RWPE2 (cell line): Measurements from ENCODE around the gene PCBP3.

Experiments
- ATAC-seq: fragments of 200-7000 bp; cut with Tn5 transposase; 3 replicates; pipeline ENCODE4 v1.9.1; 2021; ENCODE audit warnings: low read depth
- DNase-seq: peaks from one replicate; pipeline ENCODE4 v3.0.0-alpha.2; 2020; ENCODE audit warnings: low spot score
- H3K27ac ChIP-seq: fragments of 450-650 bp; 2 replicates; pipeline ENCODE4 v1.5.1; 2017; ENCODE audit warnings: mild to moderate bottlenecking; ENCODE audit not compliant: poor library complexity, severe bottlenecking
- H3K27me3 ChIP-seq: fragments of 250-450 bp; sonication (Bioruptor Pico); 2 replicates; pipeline ENCODE4 v1.5.1; 2021; ENCODE audit warnings: mild to moderate bottlenecking, moderate library complexity; ENCODE audit not compliant: insufficient read depth, poor library complexity, severe bottlenecking
- H3K36me3 ChIP-seq: fragments of 250-450 bp; sonication (Bioruptor Pico); 2 replicates; pipeline ENCODE4 v1.5.1; 2020; ENCODE audit warnings: low read depth, mild to moderate bottlenecking, moderate library complexity
- H3K4me1 ChIP-seq: fragments of 250-450 bp; sonication (Bioruptor Pico); 2 replicates; pipeline ENCODE4 v1.5.1; 2021; ENCODE audit warnings: mild to moderate bottlenecking, moderate library complexity; ENCODE audit not compliant: insufficient read depth, poor library complexity, severe bottlenecking
- H3K4me3 ChIP-seq: fragments of 250-450 bp; sonication (Bioruptor Pico); 2 replicates; pipeline ENCODE4 v1.5.1; 2021; ENCODE audit warnings: mild to moderate bottlenecking, moderate library complexity; ENCODE audit not compliant: severe bottlenecking
- H3K9me3 ChIP-seq: fragments of 250-450 bp; sonication (Bioruptor Pico); 2 replicates; pipeline ENCODE4 v1.5.1; 2021; ENCODE audit warnings: mild to moderate bottlenecking, moderate library complexity; ENCODE audit not compliant: severe bottlenecking
- TF ChIP-seq, protein P1 (sequence below): fragments of 450-650 bp; IDR thresholded peaks from one replicate; pipeline ENCODE4 v1.5.1; 2017; ENCODE audit warnings: mild to moderate bottlenecking, moderate library complexity; ENCODE audit not compliant: poor library complexity, severe bottlenecking

Gene PCBP3

GRCh38 chr21:45898028-45898350, 254.5 kb downstream of the PCBP3 start:
- ATAC-seq = no peak; the same call in 2 of the 3 replicates
- H3K4me3 ChIP-seq = no peak overlapping the region
- no peak overlapping the region for H3K27ac ChIP-seq
- no peaks in the 10 kb centered on the region for H3K36me3 ChIP-seq
- no peak for DNase-seq
- H3K27me3 ChIP-seq = no peaks in the 10 kb centered on the region
- H3K9me3 ChIP-seq = no peaks in the 10 kb centered on the region
- TF ChIP-seq, protein P1, sequence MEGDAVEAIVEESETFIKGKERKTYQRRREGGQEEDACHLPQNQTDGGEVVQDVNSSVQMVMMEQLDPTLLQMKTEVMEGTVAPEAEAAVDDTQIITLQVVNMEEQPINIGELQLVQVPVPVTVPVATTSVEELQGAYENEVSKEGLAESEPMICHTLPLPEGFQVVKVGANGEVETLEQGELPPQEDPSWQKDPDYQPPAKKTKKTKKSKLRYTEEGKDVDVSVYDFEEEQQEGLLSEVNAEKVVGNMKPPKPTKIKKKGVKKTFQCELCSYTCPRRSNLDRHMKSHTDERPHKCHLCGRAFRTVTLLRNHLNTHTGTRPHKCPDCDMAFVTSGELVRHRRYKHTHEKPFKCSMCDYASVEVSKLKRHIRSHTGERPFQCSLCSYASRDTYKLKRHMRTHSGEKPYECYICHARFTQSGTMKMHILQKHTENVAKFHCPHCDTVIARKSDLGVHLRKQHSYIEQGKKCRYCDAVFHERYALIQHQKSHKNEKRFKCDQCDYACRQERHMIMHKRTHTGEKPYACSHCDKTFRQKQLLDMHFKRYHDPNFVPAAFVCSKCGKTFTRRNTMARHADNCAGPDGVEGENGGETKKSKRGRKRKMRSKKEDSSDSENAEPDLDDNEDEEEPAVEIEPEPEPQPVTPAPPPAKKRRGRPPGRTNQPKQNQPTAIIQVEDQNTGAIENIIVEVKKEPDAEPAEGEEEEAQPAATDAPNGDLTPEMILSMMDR = no peak
- H3K4me1 ChIP-seq = no peaks in the 10 kb centered on the region

- H3K4me1 ChIP-seq = no peaks in the 10 kb centered on the region
- no peaks in the 10 kb centered on the region for H3K27me3 ChIP-seq
- ATAC-seq (no peak), DNase-seq (peak; percentile 51)
- H3K9me3 ChIP-seq = no peaks in the 10 kb centered on the region
- TF ChIP-seq, protein P1 = no peak
- no peaks in the 10 kb centered on the region for H3K36me3 ChIP-seq
- no peak overlapping the region for H3K27ac ChIP-seq
- H3K4me3 ChIP-seq = no peak overlapping the region
These were observed 255.3 kb downstream of the PCBP3 start for GRCh38 chr21:45898781-45899180.

DNA sequence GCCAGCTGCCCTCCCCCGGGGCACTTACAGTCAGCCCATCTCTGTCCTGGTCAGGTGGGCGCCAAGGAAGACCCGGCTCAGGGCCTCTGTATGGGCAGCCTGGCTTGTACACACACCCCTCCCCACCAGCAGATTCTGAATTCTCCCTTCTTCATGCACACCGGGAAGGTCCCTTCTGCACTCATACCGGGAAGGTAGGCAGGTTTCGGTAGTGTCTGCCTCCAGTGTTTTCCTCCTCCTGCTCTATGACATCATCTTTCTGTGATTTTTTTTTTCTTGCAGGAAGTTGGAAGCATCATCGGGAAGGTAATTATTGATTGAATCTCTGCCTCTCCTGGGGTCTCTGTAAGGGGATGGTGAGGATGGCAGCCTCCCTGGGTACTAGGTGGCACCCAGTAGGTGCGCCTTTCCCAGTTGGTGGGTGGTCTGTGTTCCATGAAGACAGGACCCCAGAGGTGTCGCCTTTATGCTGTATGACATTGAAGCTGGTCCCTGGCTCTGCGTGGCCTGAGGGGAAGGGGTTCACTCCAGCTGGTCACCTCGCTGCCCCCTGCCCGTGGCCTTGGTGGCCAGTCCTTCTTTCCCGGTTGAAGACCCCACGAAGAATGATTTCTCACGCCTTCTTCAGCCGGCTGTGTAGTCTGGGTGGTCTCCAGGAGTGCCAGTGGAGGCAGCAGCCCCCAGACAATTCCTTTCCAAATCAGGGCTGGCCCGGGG, 255.9 kb downstream of the PCBP3 start:
- no peak for ATAC-seq
- Histone ChIP-seq H3K36me3 (no peaks in the 10 kb centered on the region), H3K4me3 (no peak overlapping the region), H3K9me3 (no peaks in the 10 kb centered on the region), H3K4me1 (no peaks in the 10 kb centered on the region), H3K27ac (no peak overlapping the region), H3K27me3 (no peaks in the 10 kb centered on the region)
- peak; percentile 36 for DNase-seq
- TF ChIP-seq, protein P1 = no peak

DNA sequence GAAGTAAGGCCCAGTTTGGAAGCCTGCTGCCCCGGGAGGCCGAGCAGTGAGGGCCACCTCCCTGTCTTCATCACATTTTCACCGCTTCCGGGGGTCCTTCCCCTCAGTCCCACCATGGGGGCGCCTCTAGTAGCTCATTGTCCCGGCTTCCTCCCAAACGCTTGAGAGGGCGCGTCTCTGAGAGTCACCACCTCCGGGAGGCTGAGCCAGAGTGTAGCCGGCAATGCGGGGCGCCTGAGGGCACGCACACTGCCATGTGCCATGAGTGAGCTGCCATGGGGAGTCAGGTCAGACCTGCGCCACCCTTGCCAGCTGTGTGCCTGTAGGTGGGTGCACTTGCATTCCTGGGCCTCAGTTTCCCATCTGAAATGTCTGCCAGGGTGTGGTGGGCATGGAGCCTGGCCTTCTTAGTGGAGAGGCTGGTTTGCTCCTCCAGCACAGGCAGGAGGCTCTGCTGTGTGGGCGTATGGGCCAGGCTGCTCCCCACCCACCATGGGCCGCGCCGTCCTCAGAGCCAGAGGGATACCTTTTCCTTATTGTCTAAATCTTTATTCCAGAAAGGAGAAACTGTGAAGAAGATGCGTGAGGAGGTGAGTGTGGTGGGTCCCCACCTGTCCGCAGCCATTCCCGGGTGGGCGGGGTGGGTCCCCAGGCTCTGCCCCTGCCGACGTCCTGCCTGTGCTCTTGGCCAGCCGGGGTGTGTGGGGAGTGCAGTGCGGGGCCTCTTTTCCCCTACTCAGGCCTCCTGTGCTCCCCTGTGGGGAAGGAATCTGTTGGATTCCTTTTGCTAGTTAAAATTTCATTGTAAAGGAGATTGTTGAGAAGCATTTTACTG, 256.7 kb downstream of the PCBP3 start:
- Histone ChIP-seq H3K36me3 (no peaks in the 10 kb centered on the region), H3K27me3 (no peaks in the 10 kb centered on the region), H3K4me3 (no peak overlapping the region), H3K27ac (no peak overlapping the region), H3K4me1 (no peaks in the 10 kb centered on the region), H3K9me3 (no peaks in the 10 kb centered on the region)
- TF ChIP-seq, protein P1 = no peak
- DNase-seq = peak; percentile 56
- ATAC-seq = no peak
